HepG2 (cell line): Measurements from ENCODE around the gene RELL1. TPM values are rescaled to one million over a fixed set of nuclear protein-coding genes. Genes with fewer than 3 reads are reported as not detected.

Experiments used
- ELF1 ChIP-seq: sonication (generic); formaldehyde crosslinking; IDR thresholded peaks from 2 replicates; pipeline ENCODE4 v1.4.0; 2020; ENCODE audit warnings: missing genetic modification reagents
- FOSL2 ChIP-seq: sonication (generic); formaldehyde crosslinking; IDR thresholded peaks from 2 replicates; pipeline ENCODE4 v1.4.0; 2020; ENCODE audit warnings: missing genetic modification reagents
- GATAD2A ChIP-seq: IDR thresholded peaks from 2 replicates; pipeline ENCODE4 v1.6.1; 2016
- GLI4 ChIP-seq: sonication (generic); formaldehyde crosslinking; IDR thresholded peaks from 2 replicates; pipeline ENCODE4 v1.5.1; 2020; ENCODE audit warnings: missing genetic modification reagents, mild to moderate bottlenecking, moderate library complexity, borderline replicate concordance
- GRHL1 ChIP-seq: sonication (generic); formaldehyde crosslinking; conservative IDR thresholded peaks from 2 replicates; pipeline ENCODE4 v1.8.0; 2022; ENCODE audit warnings: missing genetic modification reagents
- MEF2D ChIP-seq: sonication (generic); formaldehyde crosslinking; IDR thresholded peaks from 2 replicates; pipeline ENCODE4 v1.5.1; 2020; ENCODE audit warnings: mild to moderate bottlenecking, missing genetic modification reagents
- MYNN ChIP-seq: sonication (generic); formaldehyde crosslinking; IDR thresholded peaks from 2 replicates; pipeline ENCODE4 v1.4.0; 2020; ENCODE audit warnings: mild to moderate bottlenecking, low read depth, missing genetic modification reagents
- PLRG1 ChIP-seq: fragments of 450-650 bp; conservative IDR thresholded peaks from 2 replicates; pipeline ENCODE4 v1.6.1; 2016
- RAD51 ChIP-seq: fragments of 450-650 bp; IDR thresholded peaks from 2 replicates; pipeline ENCODE4 v1.6.1; 2016; ENCODE audit warnings: borderline replicate concordance
- REPIN1 ChIP-seq: sonication (generic); formaldehyde crosslinking; IDR thresholded peaks from 2 replicates; pipeline ENCODE4 v1.8.0; 2022; ENCODE audit warnings: missing genetic modification reagents, low read depth, mild to moderate bottlenecking, borderline replicate concordance
- SP140L ChIP-seq: sonication (generic); formaldehyde crosslinking; IDR thresholded peaks from 2 replicates; pipeline ENCODE4 v1.4.0; 2020; ENCODE audit warnings: missing genetic modification reagents, borderline replicate concordance
- SP4 ChIP-seq: sonication (generic); formaldehyde crosslinking; IDR thresholded peaks from 2 replicates; pipeline ENCODE4 v1.8.1; 2023; ENCODE audit warnings: mild to moderate bottlenecking, missing genetic modification reagents
- ZBED4 ChIP-seq: sonication (generic); formaldehyde crosslinking; IDR thresholded peaks from 2 replicates; pipeline ENCODE4 v1.4.0; 2020; ENCODE audit warnings: missing genetic modification reagents, borderline replicate concordance
- ZFP36L1 ChIP-seq: sonication (generic); formaldehyde crosslinking; IDR thresholded peaks from 2 replicates; pipeline ENCODE4 v1.8.0; 2022; ENCODE audit warnings: mild to moderate bottlenecking, missing genetic modification reagents, moderate library complexity
- ZMYM4 ChIP-seq: sonication (generic); formaldehyde crosslinking; IDR thresholded peaks from 2 replicates; pipeline ENCODE4 v1.8.1; 2023; ENCODE audit warnings: mild to moderate bottlenecking, missing genetic modification reagents
- ZNF691 ChIP-seq: sonication (generic); formaldehyde crosslinking; IDR thresholded peaks from 2 replicates; pipeline ENCODE4 v1.4.0; 2020; ENCODE audit warnings: missing genetic modification reagents, low read depth, mild to moderate bottlenecking, borderline replicate concordance
- ZSCAN31 ChIP-seq: sonication (generic); formaldehyde crosslinking; IDR thresholded peaks from 2 replicates; pipeline ENCODE4 v1.5.0; 2020; ENCODE audit warnings: low read depth, mild to moderate bottlenecking, missing genetic modification reagents
- polyA plus RNA-seq, 8 experiments: library from polyadenylated mRNA; depleted of rRNA in 3 of 8; stranded (reverse) in 7 of 8; unstranded in 1 of 8; fragments of >200 nt; fragmentation: Illumina TruSeq in 4 of 8; extraction: Trizol in 4 of 8; gene quantifications; 2 replicates each; pipeline versions ENCODE4 v1.2.1 to v1.2.3, GENCODE V29; 2011 to 2016; ENCODE audit warnings: low read depth in 4 of 8, missing spikeins in 1 of 8, mixed read lengths in 1 of 8; ENCODE audit not compliant: insufficient read depth in 1 of 8
- total RNA-seq, 5 experiments: library from RNA; depleted of rRNA; stranded (reverse); fragments of >200 nt; fragmentation: Illumina TruSeq; extraction: Trizol; gene quantifications; 2 replicates each; pipeline ENCODE4 v1.2.3, GENCODE V29; 2016; ENCODE audit warnings: low read depth in 1 of 5
- TF ChIP-seq, protein P1 (sequence below): sonication (generic); formaldehyde crosslinking; IDR thresholded peaks from 2 replicates; pipeline ENCODE4 v1.5.0; 2020; ENCODE audit warnings: missing genetic modification reagents
- TF ChIP-seq, protein P2 (sequence below): IDR thresholded peaks from 2 replicates; pipeline ENCODE4 v1.6.1; 2016; ENCODE audit warnings: missing genetic modification reagents, missing compliant biosample characterization

Gene RELL1
- total and polyA plus RNA-seq, 2 of the 13 experiments (the other 11 are each of a cell fraction or from before 2014, with no cell fraction given) = 8.4 to 58.4 TPM

DNA sequence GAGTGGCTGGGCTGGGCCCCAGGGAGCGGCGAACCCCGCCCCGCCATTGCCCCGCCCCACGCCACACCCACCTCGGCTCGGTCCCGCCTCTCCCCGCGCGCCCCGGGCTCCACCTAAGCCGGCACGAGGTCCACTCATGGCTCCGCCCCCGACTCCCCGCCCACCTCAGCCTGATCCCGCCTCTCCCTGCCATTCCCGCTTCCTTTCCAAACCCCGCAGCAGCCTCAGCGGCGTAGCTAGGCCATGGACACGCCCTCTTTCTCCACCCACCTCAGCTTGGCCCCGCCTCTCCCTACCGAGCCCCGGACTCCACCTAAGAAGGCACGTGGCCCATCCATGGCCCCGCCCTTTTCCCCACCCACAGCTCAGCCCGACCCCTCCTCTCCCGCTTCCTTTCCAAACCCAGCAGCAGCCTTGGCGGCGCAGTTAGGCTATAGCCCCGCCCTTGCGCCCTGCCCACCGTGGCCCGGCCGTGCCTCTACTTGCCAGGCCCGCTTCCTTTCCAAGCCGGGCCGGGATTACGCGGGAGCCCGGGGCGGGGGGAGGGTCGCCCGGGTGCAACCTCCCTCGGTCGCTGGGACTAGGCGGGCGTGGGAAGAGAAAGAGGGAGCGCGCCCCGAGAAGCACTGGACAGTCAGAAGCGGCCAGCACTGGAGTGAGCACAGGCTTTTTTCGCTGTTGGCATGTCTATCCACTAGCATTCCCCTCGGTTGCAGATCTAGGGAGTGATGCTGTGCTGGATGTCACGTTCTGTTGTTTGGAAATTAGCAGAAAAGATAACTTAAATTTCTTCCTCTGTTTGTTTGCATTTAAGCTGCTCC lies at the start of gene RELL1 (continued):
- peak; percentile 99 for TF ChIP-seq SP4 (CRISPR knock-in tag)
- TF ChIP-seq, protein P1, sequence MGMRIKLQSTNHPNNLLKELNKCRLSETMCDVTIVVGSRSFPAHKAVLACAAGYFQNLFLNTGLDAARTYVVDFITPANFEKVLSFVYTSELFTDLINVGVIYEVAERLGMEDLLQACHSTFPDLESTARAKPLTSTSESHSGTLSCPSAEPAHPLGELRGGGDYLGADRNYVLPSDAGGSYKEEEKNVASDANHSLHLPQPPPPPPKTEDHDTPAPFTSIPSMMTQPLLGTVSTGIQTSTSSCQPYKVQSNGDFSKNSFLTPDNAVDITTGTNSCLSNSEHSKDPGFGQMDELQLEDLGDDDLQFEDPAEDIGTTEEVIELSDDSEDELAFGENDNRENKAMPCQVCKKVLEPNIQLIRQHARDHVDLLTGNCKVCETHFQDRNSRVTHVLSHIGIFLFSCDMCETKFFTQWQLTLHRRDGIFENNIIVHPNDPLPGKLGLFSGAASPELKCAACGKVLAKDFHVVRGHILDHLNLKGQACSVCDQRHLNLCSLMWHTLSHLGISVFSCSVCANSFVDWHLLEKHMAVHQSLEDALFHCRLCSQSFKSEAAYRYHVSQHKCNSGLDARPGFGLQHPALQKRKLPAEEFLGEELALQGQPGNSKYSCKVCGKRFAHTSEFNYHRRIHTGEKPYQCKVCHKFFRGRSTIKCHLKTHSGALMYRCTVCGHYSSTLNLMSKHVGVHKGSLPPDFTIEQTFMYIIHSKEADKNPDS = 0 out of 2 replicates have a peak, but pooled peaks have one; percentile 44
- TF ChIP-seq GATAD2A (CRISPR knock-in tag) = peak; percentile 30; the same call in 1 of the 2 replicates
- peak; percentile 71 for TF ChIP-seq ZMYM4 (CRISPR knock-in tag)
- TF ChIP-seq ZBED4 (CRISPR knock-in tag) = peak; percentile 93
- no peak for TF ChIP-seq SP140L (CRISPR knock-in tag)
- TF ChIP-seq GRHL1 (CRISPR knock-in tag) = no peak
- TF ChIP-seq MEF2D = peak; percentile 56; the same call in 1 of the 2 replicates
- TF ChIP-seq REPIN1 (CRISPR knock-in tag) = 0 out of 2 replicates have a peak, but pooled peaks have one; percentile 58
- TF ChIP-seq ZNF691 (CRISPR knock-in tag) = peak; percentile 41; the same call in 1 of the 2 replicates
- TF ChIP-seq GLI4 (CRISPR knock-in tag) = no peak
- TF ChIP-seq FOSL2 (CRISPR knock-in tag) = peak; percentile 2; the same call in 1 of the 2 replicates
- peak; percentile 81 for TF ChIP-seq RAD51
- no peak for TF ChIP-seq PLRG1
- TF ChIP-seq MYNN (CRISPR knock-in tag) = no peak
- peak; percentile 65; the same call in 1 of the 2 replicates for TF ChIP-seq ELF1 (CRISPR knock-in tag)
- TF ChIP-seq, protein P2, sequence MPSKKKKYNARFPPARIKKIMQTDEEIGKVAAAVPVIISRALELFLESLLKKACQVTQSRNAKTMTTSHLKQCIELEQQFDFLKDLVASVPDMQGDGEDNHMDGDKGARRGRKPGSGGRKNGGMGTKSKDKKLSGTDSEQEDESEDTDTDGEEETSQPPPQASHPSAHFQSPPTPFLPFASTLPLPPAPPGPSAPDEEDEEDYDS (CRISPR knock-in tag) = peak; percentile 56; the same call in 1 of the 2 replicates
- TF ChIP-seq ZSCAN31 = peak; percentile 45; the same call in 1 of the 2 replicates
- no peak; the same call in 1 of the 2 replicates for TF ChIP-seq ZFP36L1 (CRISPR knock-in tag)
